ENCODE results near the gene PYGO1.
"Not testable (repeated sequence)": the region's sequence is repeated elsewhere in the genome, so short reads cannot be mapped to it uniquely, and the experiment has no call there.

GRCh38 chr15:55505407-55505806 lies 82.7 kb downstream of the PYGO1 start:
- TF ChIP-seq CTCF (IDR thresholded peaks at IDR 0.05; ENCODE audit: low read length); EZH2 (IDR thresholded peaks at IDR 0.05; ENCODE audit: borderline replicate concordance, low read length): not testable (repeated sequence)

All from OCI-LY1 (cell line).